ENCODE data around the gene DLL1. TPM values are rescaled to one million over a fixed set of nuclear protein-coding genes. Genes with fewer than 3 reads are reported as not detected.

Gene DLL1
- polyA plus RNA-seq, 2 of the 4 experiments (the other 2 are of a cell fraction): 0.05 to 0.15 TPM

- FAIRE-seq (no peak), ATAC-seq (no peak), DNase-seq (ENCODE audit: low read depth in 1 of 2, low spot score in 1 of 2) (no peak)
- Histone ChIP-seq H3K4me1 (0 out of 3 replicates have a peak, but pooled peaks cover 4% of the 10 kb centered on the region), H3K4me3 (no peak overlapping the region; the same call in 2 of the 3 replicates), H3K9me3 (no peaks in the 10 kb centered on the region), H3K4me2 (peak overlapping the region; percentile 83; the same call in 2 of the 3 replicates), H3K27ac (no peak overlapping the region)
- CTCF ChIA-PET: interaction anchor here (1.3 kb wide), 1 partner anchor 492 kb away, joined by 3 read pairs; no protein-coding TSS in a partner anchor
- TF ChIP-seq KDM1A (IDR thresholded peaks at IDR 0.05; ENCODE audit: low read depth): no peak
- no peak for TF ChIP-seq HOXA7 (CRISPR knock-in tag; IDR thresholded peaks at IDR 0.05)
- TF ChIP-seq ZFP36 (IDR thresholded peaks at IDR 0.05; ENCODE audit: borderline replicate concordance, partially characterized antibody): no peak
- no peak for TF ChIP-seq PHF8 (IDR thresholded peaks at IDR 0.05; ENCODE audit: borderline replicate concordance, low read depth)
- no peak for TF ChIP-seq CHD2 (IDR thresholded peaks at IDR 0.05; ENCODE audit: low read length, partially characterized antibody)
- no peak for TF ChIP-seq NPAS2 (CRISPR knock-in tag; IDR thresholded peaks at IDR 0.05; ENCODE audit: borderline replicate concordance)
- no peak for TF ChIP-seq MYC (IDR thresholded peaks at IDR 0.05; ENCODE audit: borderline replicate concordance, low read length)
- TF ChIP-seq BHLHE40 (IDR thresholded peaks at IDR 0.05; ENCODE audit: low read depth, low read length): no peak
- no peak for TF ChIP-seq RAD21 (conservative IDR thresholded peaks at IDR 0.05 in 1 of 2, IDR thresholded peaks at IDR 0.05 in 1 of 2)
- TF ChIP-seq HEYL (CRISPR knock-in tag; IDR thresholded peaks at IDR 0.05): no peak
- TF ChIP-seq POLR2A (IDR thresholded peaks at IDR 0.05; ENCODE audit: low read length): no peak
- no peak for TF ChIP-seq SREBF2 (IDR thresholded peaks at IDR 0.05)
- no peak for TF ChIP-seq JUNB (IDR thresholded peaks at IDR 0.05)
- TF ChIP-seq HDAC2 (IDR thresholded peaks at IDR 0.05): no peak
- TF ChIP-seq ZC3H11A (IDR thresholded peaks at IDR 0.05): no peak
- TF ChIP-seq RFX5 (IDR thresholded peaks at IDR 0.05): no peak
- TF ChIP-seq CEBPB (IDR thresholded peaks at IDR 0.05): no peak
- POLR2A ChIA-PET: no interaction called here
- WGBS (ENCODE audit: missing lambda C conversion rate): 89% methylated on average over 46 of the region's 48 CpGs
Observed at GRCh38 chr6:170281331-170282292, 9.3 kb downstream of the DLL1 start.

- Histone ChIP-seq H3K4me3 (peak overlapping the region; percentile 51), H3K4me1 (0 out of 3 replicates have a peak, but pooled peaks cover 4% of the 10 kb centered on the region), H3K27ac (peak overlapping the region; percentile 65 to 77), H3K4me2 (peak overlapping the region; percentile 83), H3K9me3 (no peaks in the 10 kb centered on the region)
- no peak for FAIRE-seq
- 1% methylated on average over 21 of the region's 23 CpGs for WGBS (ENCODE audit: missing lambda C conversion rate)
- ATAC-seq: peak in 1 of 2 experiments; percentile 65; a peak in 4 of 6 replicates
- no peak for DNase-seq (ENCODE audit: low read depth in 1 of 2, low spot score in 1 of 2)
- ChIA-PET CTCF (interaction anchor here (1.3 kb wide), 1 partner anchor 491 kb away, joined by 3 read pairs; no protein-coding TSS in a partner anchor), POLR2A (no interaction called here)
- peak; percentile 26; the same call in 1 of the 3 replicates for TF ChIP-seq CTCF (IDR thresholded peaks at IDR 0.05)
- TF ChIP-seq JUN (IDR thresholded peaks at IDR 0.05): no peak
Observed at GRCh38 chr6:170280689-170281045, 10.2 kb downstream of the DLL1 start.

GRCh38 chr6:170279977-170280688 lies 10.7 kb downstream of the DLL1 start:
- DNase-seq (ENCODE audit: low read depth in 1 of 2, low spot score in 1 of 2) (peak; percentile 65 to 67), FAIRE-seq (no peak), ATAC-seq (peak; percentile 93 to 98)
- Histone ChIP-seq H3K4me1 (0 out of 3 replicates have a peak, but pooled peaks cover 4% of the 10 kb centered on the region), H3K9me3 (no peaks in the 10 kb centered on the region), H3K27ac (peak overlapping the region; percentile 65 to 77), H3K4me3 (peak overlapping the region; percentile 51), H3K4me2 (peak overlapping the region; percentile 83)
- CTCF ChIA-PET: interaction anchor here (1.3 kb wide), 1 partner anchor 490 kb away, joined by 3 read pairs; no protein-coding TSS in a partner anchor
- peak; percentile 47; the same call in 1 of the 2 replicates for TF ChIP-seq MAX (IDR thresholded peaks at IDR 0.05)
- peak; percentile 71 for TF ChIP-seq POLR2A (IDR thresholded peaks at IDR 0.05; ENCODE audit: low read length)
- TF ChIP-seq NR3C1 (IDR thresholded peaks at IDR 0.05): no peak
- 33% methylated on average over 9 of the region's 36 CpGs for WGBS (ENCODE audit: missing lambda C conversion rate)
- POLR2A ChIA-PET: interaction anchor here (0.6 kb wide), 1 partner anchor 1067 kb away, joined by 4 read pairs; no protein-coding TSS in a partner anchor
